Mesenchymal stem cell (in vitro differentiated cells and primary cell): Measurements from ENCODE around the gene CIT.

Source experiments
- DNase-seq: peaks from one replicate; pipeline ENCODE4 v3.0.0-alpha.2; 2013
- H2AFZ ChIP-seq: one replicate; pipeline ENCODE4 v1.6.1; 2013; ENCODE audit warnings: low read depth, mild to moderate bottlenecking, control low read depth, inconsistent platforms, low read length, moderate library complexity
- H2AK5ac ChIP-seq: 2 replicates; pipeline ENCODE4 v1.6.1; 2013; ENCODE audit warnings: low read length, moderate library complexity, mild to moderate bottlenecking, inconsistent platforms; ENCODE audit not compliant: severe bottlenecking
- H2BK120ac ChIP-seq: one replicate; pipeline ENCODE4 v1.6.1; 2013; ENCODE audit warnings: low read depth, mild to moderate bottlenecking, inconsistent platforms, low read length, moderate library complexity
- H2BK12ac ChIP-seq, 2 experiments: one replicate each; pipeline ENCODE4 v1.6.1; 2013; ENCODE audit warnings: inconsistent platforms in 2 of 2, low read length in 2 of 2, mild to moderate bottlenecking in 2 of 2, moderate library complexity in 2 of 2, control low read depth in 1 of 2
- H2BK15ac ChIP-seq: one replicate; pipeline ENCODE4 v1.6.1; 2013; ENCODE audit warnings: mild to moderate bottlenecking, low read depth, inconsistent platforms; ENCODE audit not compliant: poor library complexity, severe bottlenecking
- H2BK5ac ChIP-seq: 2 replicates; pipeline ENCODE4 v1.6.1; 2013; ENCODE audit warnings: low read depth, mild to moderate bottlenecking, low read length, control low read depth, inconsistent platforms; ENCODE audit not compliant: poor library complexity, severe bottlenecking
- H3K14ac ChIP-seq, 2 experiments: one replicate each; pipeline ENCODE4 v1.6.1; 2013; ENCODE audit warnings: inconsistent platforms in 2 of 2, low read length in 2 of 2, control low read depth in 1 of 2, mild to moderate bottlenecking in 1 of 2, moderate library complexity in 1 of 2
- H3K18ac ChIP-seq, 2 experiments: one replicate each; pipeline ENCODE4 v1.6.1; 2013; ENCODE audit warnings: inconsistent platforms in 2 of 2, low read length in 2 of 2, control low read depth in 1 of 2, low read depth in 1 of 2, mild to moderate bottlenecking in 1 of 2
- H3K23ac ChIP-seq, 2 experiments: one replicate each; pipeline ENCODE4 v1.6.1; 2013; ENCODE audit warnings: inconsistent platforms in 2 of 2, low read length in 2 of 2, mild to moderate bottlenecking in 2 of 2, moderate library complexity in 2 of 2, control low read depth in 1 of 2
- H3K27ac ChIP-seq: 2 replicates; pipeline ENCODE4 v1.5.1; 2013; ENCODE audit warnings: mild to moderate bottlenecking, moderate library complexity, low read length, control low read depth, inconsistent platforms; ENCODE audit not compliant: poor library complexity, severe bottlenecking
- H3K27me3 ChIP-seq, 2 experiments: 2 replicates each; pipeline versions ENCODE4 v1.6.1 to v1.7.0; 2013; ENCODE audit warnings: low read length in 2 of 2, mild to moderate bottlenecking in 2 of 2, moderate library complexity in 2 of 2, control low read depth in 1 of 2, inconsistent platforms in 1 of 2; ENCODE audit not compliant: control insufficient read depth in 1 of 2, insufficient read depth in 1 of 2
- H3K36me3 ChIP-seq, 2 experiments: 2 replicates each; pipeline versions ENCODE4 v1.6.1 to v1.7.0; 2013; ENCODE audit warnings: low read length in 2 of 2, control low read depth in 1 of 2, inconsistent platforms in 1 of 2, low read depth in 1 of 2, mild to moderate bottlenecking in 1 of 2; ENCODE audit not compliant: insufficient read depth in 2 of 2, control insufficient read depth in 1 of 2
- H3K4ac ChIP-seq, 2 experiments: one replicate each; pipeline ENCODE4 v1.6.1; 2013; ENCODE audit warnings: inconsistent platforms in 2 of 2, low read length in 2 of 2, mild to moderate bottlenecking in 2 of 2, moderate library complexity in 2 of 2, control low read depth in 1 of 2, low read depth in 1 of 2
- H3K4me1 ChIP-seq: 2 replicates; pipeline ENCODE4 v1.6.1; 2013; ENCODE audit warnings: low read depth, low read length, control low read depth; ENCODE audit not compliant: control insufficient read depth, insufficient read depth
- H3K4me2 ChIP-seq: 2 replicates; pipeline ENCODE4 v1.6.1; 2013; ENCODE audit warnings: low read length, mild to moderate bottlenecking, inconsistent platforms; ENCODE audit not compliant: poor library complexity, severe bottlenecking
- H3K4me3 ChIP-seq, 2 experiments: 2 replicates each; pipeline versions ENCODE4 v1.5.1 to v1.7.0; 2013; ENCODE audit warnings: low read length in 2 of 2, mild to moderate bottlenecking in 2 of 2, control low read depth in 1 of 2, low read depth in 1 of 2; ENCODE audit not compliant: insufficient read depth in 1 of 2
- H3K79me1 ChIP-seq: replicated peaks from 2 replicates; pipeline ENCODE4 v1.6.1; 2013; ENCODE audit warnings: mild to moderate bottlenecking, control low read depth, low read length, inconsistent platforms; ENCODE audit not compliant: poor library complexity, severe bottlenecking
- H3K9ac ChIP-seq: 2 replicates; pipeline ENCODE4 v1.7.0; 2013; ENCODE audit warnings: mild to moderate bottlenecking, low read length, moderate library complexity
- H3K9me3 ChIP-seq: 2 replicates; pipeline ENCODE4 v1.7.0; 2013; ENCODE audit warnings: mild to moderate bottlenecking, low read length; ENCODE audit not compliant: control insufficient read depth
- H4K8ac ChIP-seq: one replicate; pipeline ENCODE4 v1.6.1; 2013; ENCODE audit warnings: inconsistent platforms, mild to moderate bottlenecking, low read length, moderate library complexity
- H4K91ac ChIP-seq: one replicate; pipeline ENCODE4 v1.6.1; 2013; ENCODE audit warnings: mild to moderate bottlenecking, low read length, inconsistent platforms
- WGBS: methylation state at CpG from one replicate; pipeline ENCODE4 v1.1.7; 2013; ENCODE audit warnings: mixed read lengths; 5-methylcytosine and 5-hydroxymethylcytosine counted together

CIT gene

GRCh38 chr12:119746169-119746568 is 131.0 kb downstream of the CIT start:
- Histone ChIP-seq H4K8ac (no peak overlapping the region), H3K27me3 (no peaks in the 10 kb centered on the region), H4K91ac (no peak overlapping the region), H3K9ac (no peak overlapping the region), H2BK5ac (no peak overlapping the region), H3K4me3 (no peak overlapping the region), H3K18ac (no peak overlapping the region), H3K4me1 (no peaks in the 10 kb centered on the region), H2BK120ac (no peak overlapping the region), H3K4ac (no peak overlapping the region), H2BK15ac (no peak overlapping the region), H2BK12ac (no peak overlapping the region), H2AK5ac (no peak overlapping the region), H3K4me2 (no peak overlapping the region), H2AFZ (no peak overlapping the region), H3K27ac (no peak overlapping the region), H3K36me3 (peaks cover 0 to 70% of the 10 kb centered on the region in 2 experiments), H3K23ac (no peak overlapping the region), H3K14ac (no peak overlapping the region), H3K9me3 (peaks cover 67% of the 10 kb centered on the region), H3K79me1 (no peaks in the 10 kb centered on the region)
- WGBS = 100% methylated on average over 1 of the region's 2 CpGs
- DNase-seq = no peak

DNA sequence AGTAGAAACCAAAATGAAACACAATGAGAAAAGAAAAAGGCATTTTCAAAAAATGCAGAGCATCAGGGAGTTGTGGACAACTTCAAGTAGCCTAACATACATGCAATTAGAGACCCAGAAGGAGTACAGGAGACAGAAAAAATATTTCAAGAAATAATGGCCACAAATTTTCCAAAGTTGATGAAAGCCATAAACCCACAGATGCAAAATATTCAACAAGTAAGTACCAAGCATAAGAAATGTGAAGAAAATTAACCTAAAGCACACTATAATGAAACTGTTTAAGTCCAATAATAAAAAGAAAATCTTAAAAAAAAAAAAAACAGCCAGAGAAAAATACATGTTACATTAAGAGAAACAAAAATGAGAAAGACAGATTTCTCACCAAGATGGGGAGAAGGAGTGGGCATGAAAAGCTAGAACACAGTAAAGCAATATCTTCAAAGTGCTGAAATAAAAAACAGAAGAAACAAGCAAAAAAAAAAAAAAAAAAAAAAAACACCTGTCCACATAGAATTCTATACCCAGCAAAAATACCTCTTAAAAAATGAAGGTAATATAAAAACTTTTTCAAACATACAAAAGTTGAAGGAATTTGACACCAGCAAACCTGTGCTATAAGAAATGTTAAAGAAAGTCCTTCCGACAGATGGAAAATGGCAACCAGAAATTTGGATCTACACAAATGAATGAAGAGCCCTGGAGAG is 132.1 kb downstream of the CIT start:
- Histone ChIP-seq H3K79me1 (peaks cover 2% of the 10 kb centered on the region), H3K36me3 (peaks cover 0 to 65% of the 10 kb centered on the region in 2 experiments), H3K27me3 (no peaks in the 10 kb centered on the region), H3K9ac (no peak overlapping the region), H2AFZ (no peak overlapping the region), H3K27ac (no peak overlapping the region), H3K4me2 (no peak overlapping the region), H3K18ac (no peak overlapping the region), H2AK5ac (no peak overlapping the region), H4K8ac (no peak overlapping the region), H2BK5ac (no peak overlapping the region), H3K4me1 (no peaks in the 10 kb centered on the region), H4K91ac (no peak overlapping the region), H2BK15ac (no peak overlapping the region), H2BK12ac (no peak overlapping the region), H3K23ac (no peak overlapping the region), H3K4me3 (no peak overlapping the region), H3K14ac (no peak overlapping the region), H3K4ac (no peak overlapping the region), H2BK120ac (no peak overlapping the region), H3K9me3 (peaks cover 68% of the 10 kb centered on the region)
- DNase-seq = no peak
- WGBS = 100% methylated on average over 1 of the region's 1 CpG

DNA sequence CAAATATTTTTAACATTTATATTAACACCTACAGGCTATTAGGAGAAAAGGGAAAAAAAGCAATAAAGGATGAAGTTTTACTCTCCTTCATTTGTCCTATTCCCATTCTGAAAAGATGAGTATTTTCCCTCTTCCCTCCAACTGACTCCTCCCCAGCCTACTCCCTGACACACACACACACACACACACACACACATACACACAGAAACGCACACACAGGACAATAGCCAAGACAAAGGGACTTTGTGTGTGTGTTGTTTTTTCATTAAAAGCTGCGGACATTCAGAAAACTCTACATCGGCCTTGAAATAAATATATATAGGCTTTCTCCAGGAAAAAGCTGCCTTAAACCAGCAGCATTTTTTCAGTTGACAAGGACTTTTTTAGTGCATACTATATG is 134.4 kb downstream of the CIT start:
- H3K27ac ChIP-seq = no peak overlapping the region
- H3K9me3 ChIP-seq = peaks cover 56% of the 10 kb centered on the region
- H3K14ac ChIP-seq = no peak overlapping the region
- H2BK120ac ChIP-seq = no peak overlapping the region
- no peak overlapping the region for H2AFZ ChIP-seq
- no peak overlapping the region for H2BK15ac ChIP-seq
- no peak for DNase-seq
- peaks cover 2% of the 10 kb centered on the region for H3K79me1 ChIP-seq
- H3K4me3 ChIP-seq = no peak overlapping the region
- no peak overlapping the region for H4K8ac ChIP-seq
- no peak overlapping the region for H3K9ac ChIP-seq
- no peak overlapping the region for H3K18ac ChIP-seq
- H3K27me3 ChIP-seq = no peaks in the 10 kb centered on the region
- 100% methylated on average over 2 of the region's 3 CpGs for WGBS
- H3K36me3 ChIP-seq = peaks cover 0 to 44% of the 10 kb centered on the region in 2 experiments
- H2BK5ac ChIP-seq = no peak overlapping the region
- H3K4me2 ChIP-seq = no peak overlapping the region
- H3K23ac ChIP-seq = no peak overlapping the region
- H2BK12ac ChIP-seq = no peak overlapping the region
- H4K91ac ChIP-seq = no peak overlapping the region
- no peaks in the 10 kb centered on the region for H3K4me1 ChIP-seq
- H3K4ac ChIP-seq = no peak overlapping the region
- H2AK5ac ChIP-seq = no peak overlapping the region

DNA sequence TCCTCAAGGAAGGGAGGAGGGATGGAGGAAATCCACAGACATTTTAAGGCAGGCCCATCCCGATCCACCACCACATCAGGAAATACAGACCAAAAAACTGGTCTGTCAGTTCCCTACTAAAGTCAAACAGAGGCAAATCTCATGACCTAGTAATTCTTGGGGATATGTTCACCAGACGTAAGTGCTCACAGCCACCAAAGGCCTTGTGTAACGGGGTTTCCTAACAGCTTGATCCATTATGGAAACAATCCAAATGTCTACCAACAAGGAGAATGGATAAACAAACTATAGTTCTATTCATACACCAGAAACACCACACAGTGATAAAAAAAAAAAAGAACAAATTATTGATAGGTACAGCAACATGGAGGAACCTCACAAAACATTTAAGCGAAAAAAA is 136.3 kb downstream of the CIT start:
- no peak overlapping the region for H4K91ac ChIP-seq
- WGBS = 90% methylated on average over 4 of the region's 4 CpGs
- no peaks in the 10 kb centered on the region for H3K4me1 ChIP-seq
- no peak overlapping the region for H3K4me2 ChIP-seq
- H3K36me3 ChIP-seq = peaks cover 0 to 38% of the 10 kb centered on the region in 2 experiments
- H3K27ac ChIP-seq = no peak overlapping the region
- no peak overlapping the region for H2BK5ac ChIP-seq
- no peak overlapping the region for H2BK12ac ChIP-seq
- no peaks in the 10 kb centered on the region for H3K27me3 ChIP-seq
- H3K4ac ChIP-seq = no peak overlapping the region
- no peak overlapping the region for H2AK5ac ChIP-seq
- peak; percentile 18 for DNase-seq
- H3K4me3 ChIP-seq = no peak overlapping the region
- H3K14ac ChIP-seq = no peak overlapping the region
- H2AFZ ChIP-seq = no peak overlapping the region
- H3K18ac ChIP-seq = no peak overlapping the region
- H3K23ac ChIP-seq = no peak overlapping the region
- H3K79me1 ChIP-seq = peaks cover 2% of the 10 kb centered on the region
- H3K9ac ChIP-seq = no peak overlapping the region
- H3K9me3 ChIP-seq = peaks cover 45% of the 10 kb centered on the region
- H2BK120ac ChIP-seq = no peak overlapping the region
- H2BK15ac ChIP-seq = no peak overlapping the region
- H4K8ac ChIP-seq = no peak overlapping the region
